GM18505 (cell line): Measurements from ENCODE around the gene LHPP.

Experiments used
- ATAC-seq: cut with Tn5 transposase; IDR thresholded peaks from one replicate; pipeline ENCODE4 v1.9.1; 2021; ENCODE audit not compliant: unreplicated experiment
- POLR2A ChIP-seq: IDR thresholded peaks from 4 replicates; pipeline ENCODE4 v1.6.1; 2011; ENCODE audit warnings: borderline replicate concordance; ENCODE audit not compliant: insufficient read depth, insufficient read length; ENCODE audit errors: extremely low read depth

The LHPP gene

DNA sequence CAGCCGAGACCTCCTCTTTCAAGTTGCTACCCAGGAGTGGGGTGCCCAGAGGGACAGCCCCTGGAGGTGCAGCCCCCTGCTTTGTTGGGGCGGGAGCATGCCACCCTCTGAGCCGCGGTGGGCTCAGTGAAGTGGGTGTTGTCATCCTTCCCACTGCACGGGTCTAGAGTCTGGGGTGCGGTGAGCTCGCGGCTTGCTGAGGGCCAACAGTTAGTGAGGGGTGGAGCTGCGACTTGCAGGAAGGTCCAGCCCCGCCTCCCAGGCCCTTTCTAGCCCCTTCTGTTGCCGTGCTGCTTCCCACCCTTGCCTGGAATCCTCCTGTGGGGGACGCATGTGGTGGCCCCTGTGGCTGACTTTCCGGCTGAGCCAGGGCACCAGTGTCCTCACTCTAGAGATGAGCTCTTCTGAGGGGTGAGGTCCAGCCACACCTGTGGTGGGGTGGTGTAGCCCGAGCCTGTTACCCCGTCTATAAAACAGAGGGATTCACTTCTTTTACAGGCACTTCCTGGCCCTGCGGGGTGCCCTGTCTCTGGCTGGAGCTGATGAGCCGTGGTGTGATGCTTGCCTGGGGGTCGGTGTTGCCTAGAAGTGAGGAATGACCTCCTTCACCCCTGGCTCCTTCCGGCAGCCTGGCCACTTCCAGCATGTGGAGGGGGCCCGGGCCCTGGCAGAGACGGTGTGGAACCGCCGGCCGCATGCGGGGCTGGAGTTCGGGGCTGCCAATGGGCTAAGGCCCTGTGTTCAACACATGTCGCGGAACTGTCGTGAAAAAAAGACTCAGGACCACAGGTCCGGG is 154.6 kb downstream of the LHPP start:
- TF ChIP-seq POLR2A: no peak
- no peak for ATAC-seq

DNA sequence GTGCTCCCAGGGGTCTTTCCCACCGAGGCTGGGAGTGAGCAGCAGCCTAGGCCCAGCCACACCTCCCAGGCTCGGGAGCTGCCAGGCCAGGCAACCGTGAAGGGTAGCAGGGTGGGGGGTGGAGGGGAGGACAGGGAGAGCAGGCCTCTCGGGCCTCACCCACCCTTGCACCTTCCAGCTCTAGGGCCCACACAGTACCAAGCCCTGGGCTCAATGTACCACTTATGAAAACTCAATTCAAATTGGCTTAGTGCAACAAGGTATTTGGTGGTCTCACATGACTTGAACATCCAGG is 155.2 kb downstream of the LHPP start:
- ATAC-seq: no peak
- TF ChIP-seq POLR2A: no peak

- ATAC-seq: no peak
- TF ChIP-seq POLR2A: no peak
Observed at GRCh38 chr10:124618470-124619073, 156.9 kb downstream of the LHPP start.

GRCh38 chr10:124619195-124619594 is 157.6 kb downstream of the LHPP start:
- no peak for ATAC-seq
- TF ChIP-seq POLR2A: no peak

- no peak for TF ChIP-seq POLR2A
- ATAC-seq: no peak
Observed at GRCh38 chr10:124619802-124620490, 158.3 kb downstream of the LHPP start.

DNA sequence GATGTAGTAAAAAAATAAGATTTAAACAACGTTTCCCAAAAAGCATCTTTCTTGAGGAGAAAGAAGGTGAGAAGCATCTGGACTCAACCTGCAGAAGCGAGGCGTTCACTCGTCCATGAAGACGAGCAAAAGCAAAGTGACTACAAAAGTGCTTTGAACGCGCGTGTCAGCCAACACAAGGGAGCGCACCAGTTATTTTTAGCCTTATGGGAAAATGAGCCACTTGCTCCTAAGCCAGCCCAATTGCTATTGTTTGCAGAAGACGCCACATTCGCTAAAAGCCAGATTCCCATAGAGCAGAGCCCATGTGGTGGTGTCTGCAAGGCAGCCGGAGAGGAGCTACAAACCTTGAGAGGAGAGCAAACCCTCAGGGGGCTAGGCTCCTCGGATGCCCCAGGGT is 160.0 kb downstream of the LHPP start:
- TF ChIP-seq POLR2A: no peak
- ATAC-seq: no peak

GRCh38 chr10:124622158-124622557 is 160.5 kb downstream of the LHPP start:
- no peak for TF ChIP-seq POLR2A
- ATAC-seq: no peak

DNA sequence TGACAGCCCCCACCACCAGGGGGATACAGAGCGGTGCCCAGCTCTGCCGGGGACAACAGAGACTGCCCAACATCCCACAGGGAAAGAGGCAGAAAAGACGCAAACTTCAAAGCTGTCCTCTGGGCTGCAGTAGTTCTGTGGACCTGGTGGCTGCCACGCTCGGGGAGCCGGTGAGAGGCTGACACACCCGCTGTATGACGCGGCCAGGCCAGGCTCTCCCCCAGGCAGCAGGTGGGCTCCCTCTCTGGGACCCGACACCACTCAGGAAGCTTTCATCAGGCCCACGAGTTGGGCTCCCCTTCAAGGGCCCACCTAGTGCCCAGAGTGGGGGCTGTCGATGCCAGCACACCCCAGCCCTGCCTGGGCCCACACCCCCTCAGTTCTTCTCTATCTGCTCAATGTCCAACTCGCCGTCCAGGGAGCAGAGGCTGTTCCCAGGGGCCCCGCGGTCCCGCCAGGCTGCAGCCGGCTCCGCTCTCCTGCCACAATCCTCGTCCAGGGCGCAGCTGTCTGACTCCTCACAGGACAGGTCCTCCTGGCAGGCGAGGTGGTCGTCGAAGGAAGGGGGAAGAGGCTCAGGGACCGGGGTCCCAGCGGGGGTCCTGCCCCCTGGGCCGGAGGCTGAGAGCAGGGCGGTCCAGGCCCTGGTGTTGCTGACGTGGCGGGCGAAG is 161.4 kb downstream of the LHPP start:
- no peak for ATAC-seq
- TF ChIP-seq POLR2A: no peak

GRCh38 chr10:124624006-124624405 is 162.4 kb downstream of the LHPP start:
- TF ChIP-seq POLR2A: no peak
- no peak for ATAC-seq

DNA sequence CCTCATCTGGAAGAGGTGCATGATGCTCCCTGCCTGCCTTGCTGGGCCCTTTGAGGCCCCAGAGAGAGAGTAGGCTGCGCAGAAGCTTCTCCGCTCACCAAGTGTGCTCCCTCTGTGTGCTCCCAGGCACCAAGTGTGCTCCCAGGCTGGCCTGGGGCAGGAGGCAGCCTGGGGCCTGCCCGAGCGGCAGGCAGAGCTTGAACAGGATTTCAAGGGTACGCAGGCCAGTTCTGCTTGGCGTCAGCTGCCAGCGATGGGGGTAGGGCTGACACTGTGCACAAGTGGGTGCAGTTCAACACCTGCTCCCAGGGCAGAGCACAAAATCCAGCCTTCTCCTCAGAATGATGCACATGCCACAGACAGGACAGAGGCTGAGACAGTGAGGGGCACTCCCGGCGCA is 162.8 kb downstream of the LHPP start:
- no peak for ATAC-seq
- TF ChIP-seq POLR2A: no peak

GRCh38 chr10:124624895-124625294 is 163.3 kb downstream of the LHPP start:
- no peak for ATAC-seq
- no peak for TF ChIP-seq POLR2A

DNA sequence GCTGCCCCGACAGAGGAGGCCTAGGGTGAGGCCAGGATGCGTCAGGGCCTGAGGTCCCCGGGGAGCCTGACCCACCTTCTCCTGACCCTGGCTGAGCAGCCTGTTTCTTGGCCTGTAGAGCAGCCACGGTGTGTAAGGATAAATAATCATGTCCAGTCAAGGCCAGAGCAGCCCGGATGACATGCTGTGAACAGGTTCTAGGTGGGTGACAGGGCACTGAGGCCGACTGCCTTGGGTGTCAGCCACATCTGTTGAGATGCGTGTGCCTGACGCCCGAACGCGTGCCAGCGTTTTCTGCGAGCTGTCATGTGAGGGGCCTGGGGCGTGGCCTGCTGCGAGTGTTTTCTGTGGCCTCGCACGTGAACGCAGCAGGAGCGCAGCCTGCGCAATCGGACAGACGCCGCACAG is 164.2 kb downstream of the LHPP start:
- ATAC-seq: no peak
- TF ChIP-seq POLR2A: no peak

GRCh38 chr10:124626759-124627380 is 165.2 kb downstream of the LHPP start:
- ATAC-seq: peak; percentile 71

More at GRCh38 chr10:124626759-124627380, 165.2 kb downstream of the LHPP start:
- no peak for TF ChIP-seq POLR2A
